Measurements from ENCODE around the gene MTR.
"Not testable (repeated sequence)": the region's sequence is repeated elsewhere in the genome, so short reads cannot be mapped to it uniquely, and the experiment has no call there.

The MTR gene

GRCh38 chr1:236835491-236835890 is 40.4 kb downstream of the MTR start:
- no peak for DNase-seq

GRCh38 chr1:236836157-236836556 is 41.1 kb downstream of the MTR start:
- DNase-seq: no peak

GRCh38 chr1:236837115-236837514 is 42.0 kb downstream of the MTR start:
- no peak for DNase-seq

- no peak for DNase-seq
Measured at GRCh38 chr1:236837897-236838296, 42.8 kb downstream of the MTR start.

GRCh38 chr1:236841341-236841740 is 46.2 kb downstream of the MTR start:
- no peak for DNase-seq

- no peak for DNase-seq
Measured at GRCh38 chr1:236844499-236845271, 49.6 kb downstream of the MTR start.

GRCh38 chr1:236845830-236846229 is 50.7 kb downstream of the MTR start:
- DNase-seq: no peak

GRCh38 chr1:236848274-236848923 is 53.3 kb downstream of the MTR start:
- no peak for DNase-seq

- no peak for DNase-seq
Measured at GRCh38 chr1:236850077-236850979, 55.2 kb downstream of the MTR start.

GRCh38 chr1:236851871-236852270 is 56.8 kb downstream of the MTR start:
- DNase-seq: no peak

GRCh38 chr1:236853921-236854604 is 59.0 kb downstream of the MTR start:
- DNase-seq: no peak

GRCh38 chr1:236854605-236854983 is 59.5 kb downstream of the MTR start:
- DNase-seq: no peak

GRCh38 chr1:236856649-236857048 is 61.6 kb downstream of the MTR start:
- DNase-seq: not testable (repeated sequence)

- DNase-seq: no peak
Measured at GRCh38 chr1:236858165-236858564, 63.1 kb downstream of the MTR start.

- DNase-seq: no peak
Measured at GRCh38 chr1:236860101-236860500, 65.0 kb downstream of the MTR start.

- no peak for DNase-seq
Measured at GRCh38 chr1:236860674-236861073, 65.6 kb downstream of the MTR start.

- no peak for DNase-seq
Measured at GRCh38 chr1:236861560-236862218, 66.6 kb downstream of the MTR start.

GRCh38 chr1:236862219-236862591 is 67.1 kb downstream of the MTR start:
- no peak for DNase-seq

- no peak for DNase-seq
Measured at GRCh38 chr1:236862615-236863211, 67.6 kb downstream of the MTR start.

- DNase-seq: no peak
Measured at GRCh38 chr1:236864211-236864610, 69.1 kb downstream of the MTR start.

- no peak for DNase-seq
Measured at GRCh38 chr1:236864996-236865817, 70.1 kb downstream of the MTR start.
